Panc1 (cell line): ENCODE measurements around the gene GOLGA8K.
"Not testable (repeated sequence)": the region's sequence is repeated elsewhere in the genome, so short reads cannot be mapped to it uniquely, and the experiment has no call there.

Experiments used
- CTCF ChIP-seq: fragments of 450-650 bp; IDR thresholded peaks from 2 replicates; pipeline ENCODE4 v1.5.1; 2017; ENCODE audit warnings: mild to moderate bottlenecking
- POLR2AphosphoS5 ChIP-seq: IDR thresholded peaks from 2 replicates; pipeline ENCODE4 v1.6.1; 2012; ENCODE audit warnings: mild to moderate bottlenecking, low read depth, low read length, moderate library complexity
- SIN3A ChIP-seq: IDR thresholded peaks from 2 replicates; pipeline ENCODE4 v1.6.1; 2012; ENCODE audit warnings: low read depth, mild to moderate bottlenecking, low read length, moderate library complexity, borderline replicate concordance; ENCODE audit not compliant: insufficient read depth
- TCF7L2 ChIP-seq: IDR thresholded peaks from 2 replicates; pipeline ENCODE4 v1.6.1; 2011; ENCODE audit warnings: mild to moderate bottlenecking, low read depth, low read length, inconsistent platforms
- TF ChIP-seq, protein P1 (sequence below), 2 experiments: IDR thresholded peaks; 2 replicates each; pipeline ENCODE4 v1.6.1; 2011 to 2012; ENCODE audit warnings: low read depth in 2 of 2, control low read depth in 1 of 2, low read length in 1 of 2, mild to moderate bottlenecking in 1 of 2, moderate library complexity in 1 of 2; ENCODE audit not compliant: insufficient read depth in 1 of 2

GRCh38 chr15:32385823-32386495 lies 17.1 kb downstream of the GOLGA8K start:
- not testable (repeated sequence) for TF ChIP-seq CTCF, POLR2AphosphoS5, TCF7L2, SIN3A
- TF ChIP-seq, protein P1, sequence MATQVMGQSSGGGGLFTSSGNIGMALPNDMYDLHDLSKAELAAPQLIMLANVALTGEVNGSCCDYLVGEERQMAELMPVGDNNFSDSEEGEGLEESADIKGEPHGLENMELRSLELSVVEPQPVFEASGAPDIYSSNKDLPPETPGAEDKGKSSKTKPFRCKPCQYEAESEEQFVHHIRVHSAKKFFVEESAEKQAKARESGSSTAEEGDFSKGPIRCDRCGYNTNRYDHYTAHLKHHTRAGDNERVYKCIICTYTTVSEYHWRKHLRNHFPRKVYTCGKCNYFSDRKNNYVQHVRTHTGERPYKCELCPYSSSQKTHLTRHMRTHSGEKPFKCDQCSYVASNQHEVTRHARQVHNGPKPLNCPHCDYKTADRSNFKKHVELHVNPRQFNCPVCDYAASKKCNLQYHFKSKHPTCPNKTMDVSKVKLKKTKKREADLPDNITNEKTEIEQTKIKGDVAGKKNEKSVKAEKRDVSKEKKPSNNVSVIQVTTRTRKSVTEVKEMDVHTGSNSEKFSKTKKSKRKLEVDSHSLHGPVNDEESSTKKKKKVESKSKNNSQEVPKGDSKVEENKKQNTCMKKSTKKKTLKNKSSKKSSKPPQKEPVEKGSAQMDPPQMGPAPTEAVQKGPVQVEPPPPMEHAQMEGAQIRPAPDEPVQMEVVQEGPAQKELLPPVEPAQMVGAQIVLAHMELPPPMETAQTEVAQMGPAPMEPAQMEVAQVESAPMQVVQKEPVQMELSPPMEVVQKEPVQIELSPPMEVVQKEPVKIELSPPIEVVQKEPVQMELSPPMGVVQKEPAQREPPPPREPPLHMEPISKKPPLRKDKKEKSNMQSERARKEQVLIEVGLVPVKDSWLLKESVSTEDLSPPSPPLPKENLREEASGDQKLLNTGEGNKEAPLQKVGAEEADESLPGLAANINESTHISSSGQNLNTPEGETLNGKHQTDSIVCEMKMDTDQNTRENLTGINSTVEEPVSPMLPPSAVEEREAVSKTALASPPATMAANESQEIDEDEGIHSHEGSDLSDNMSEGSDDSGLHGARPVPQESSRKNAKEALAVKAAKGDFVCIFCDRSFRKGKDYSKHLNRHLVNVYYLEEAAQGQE (IDR thresholded peaks at IDR 0.05; ENCODE audit: insufficient read depth in 1 of 2, low read depth in 2 of 2, low read length in 1 of 2): not testable (repeated sequence)
